ENCODE results near the gene CBX6. TPM values are rescaled to one million over a fixed set of nuclear protein-coding genes. Genes with fewer than 3 reads are reported as not detected.
A peak's percentile ranks its signal among the peaks of the same experiment; 100 is the strongest.
"Not testable (repeated sequence)": the region's sequence is repeated elsewhere in the genome, so short reads cannot be mapped to it uniquely, and the experiment has no call there.

CBX6 gene
- polyA plus RNA-seq, 3 donors from 2014 or later, result 5.2 to 16.1 (median 6.3) TPM

GRCh38 chr22:38861170-38861876 lies 10.7 kb downstream of the CBX6 start:
- no peaks in the 10 kb centered on the region for H3K9me3 Mint-ChIP-seq
- no peak for DNase-seq
- peak overlapping the region in 1 of 6 donors; percentile 55 for H3K27ac Mint-ChIP-seq
- no peaks in the 10 kb centered on the region for H3K36me3 Mint-ChIP-seq
- H3K4me3 Mint-ChIP-seq, result no peak overlapping the region
- H3K27me3 Mint-ChIP-seq (ENCODE audit: low read depth in 3 of 3), result peaks cover 0 to 5% (median 3%) of the 10 kb centered on the region in 3 donors
- peaks cover 3 to 5% of the 10 kb centered on the region in 2 donors for H3K4me1 Mint-ChIP-seq

- Mint-ChIP-seq H3K27ac (peak overlapping the region in 1 of 6 donors; percentile 48), H3K27me3 (ENCODE audit: low read depth in 3 of 3) (peaks cover 2 to 5% (median 4%) of the 10 kb centered on the region in 3 donors), H3K4me1 (peaks cover 3 to 5% of the 10 kb centered on the region in 2 donors), H3K36me3 (no peaks in the 10 kb centered on the region), H3K9me3 (no peaks in the 10 kb centered on the region), H3K4me3 (no peak overlapping the region)
- no peak for DNase-seq
Measured at GRCh38 chr22:38860283-38861169, 11.5 kb downstream of the CBX6 start.

GRCh38 chr22:38859581-38860282 lies 12.3 kb downstream of the CBX6 start:
- no peak overlapping the region for H3K4me3 Mint-ChIP-seq
- H3K27ac Mint-ChIP-seq, result peak overlapping the region in 1 of 6 donors; percentile 48
- H3K9me3 Mint-ChIP-seq, result no peaks in the 10 kb centered on the region
- H3K4me1 Mint-ChIP-seq, result peaks cover 3 to 5% of the 10 kb centered on the region in 2 donors
- H3K27me3 Mint-ChIP-seq (ENCODE audit: low read depth in 3 of 3), result peaks cover 2 to 5% (median 4%) of the 10 kb centered on the region in 3 donors
- H3K36me3 Mint-ChIP-seq, result no peaks in the 10 kb centered on the region
- no peak for DNase-seq

GRCh38 chr22:38858492-38858891 lies 13.5 kb downstream of the CBX6 start:
- Mint-ChIP-seq H3K36me3 (no peaks in the 10 kb centered on the region), H3K27ac (no peak overlapping the region), H3K27me3 (ENCODE audit: low read depth in 3 of 3) (peaks cover 2 to 5% (median 4%) of the 10 kb centered on the region in 3 donors), H3K4me1 (peaks cover 0 to 1% of the 10 kb centered on the region in 2 donors), H3K4me3 (no peak overlapping the region), H3K9me3 (no peaks in the 10 kb centered on the region)
- DNase-seq, result no peak

GRCh38 chr22:38854476-38854875 lies 17.5 kb downstream of the CBX6 start:
- not testable (repeated sequence) for H3K27ac Mint-ChIP-seq; H3K4me3 Mint-ChIP-seq; H3K4me1 Mint-ChIP-seq; H3K27me3 Mint-ChIP-seq (ENCODE audit: low read depth in 3 of 3); H3K36me3 Mint-ChIP-seq; DNase-seq; H3K9me3 Mint-ChIP-seq

GRCh38 chr22:38853883-38854282 lies 18.1 kb downstream of the CBX6 start:
- not testable (repeated sequence) for H3K27ac Mint-ChIP-seq; H3K36me3 Mint-ChIP-seq; DNase-seq; H3K9me3 Mint-ChIP-seq; H3K4me3 Mint-ChIP-seq; H3K27me3 Mint-ChIP-seq (ENCODE audit: low read depth in 3 of 3); H3K4me1 Mint-ChIP-seq

GRCh38 chr22:38853196-38853651 lies 18.8 kb downstream of the CBX6 start:
- no peak overlapping the region for H3K27ac Mint-ChIP-seq
- H3K27me3 Mint-ChIP-seq (ENCODE audit: low read depth in 3 of 3), result peaks cover 2 to 7% (median 7%) of the 10 kb centered on the region in 3 donors
- H3K9me3 Mint-ChIP-seq, result no peaks in the 10 kb centered on the region
- H3K4me3 Mint-ChIP-seq, result no peak overlapping the region
- no peak for DNase-seq
- no peaks in the 10 kb centered on the region for H3K36me3 Mint-ChIP-seq
- H3K4me1 Mint-ChIP-seq, result no peaks in the 10 kb centered on the region

- Mint-ChIP-seq H3K4me1 (no peaks in the 10 kb centered on the region), H3K9me3 (no peaks in the 10 kb centered on the region), H3K36me3 (no peaks in the 10 kb centered on the region), H3K27ac (no peak overlapping the region), H3K4me3 (no peak overlapping the region), H3K27me3 (ENCODE audit: low read depth in 3 of 3) (peaks cover 2 to 9% (median 7%) of the 10 kb centered on the region in 3 donors)
- DNase-seq, result no peak
Measured at GRCh38 chr22:38852522-38852921, 19.5 kb downstream of the CBX6 start.

- H3K4me1 Mint-ChIP-seq, result no peaks in the 10 kb centered on the region
- H3K36me3 Mint-ChIP-seq, result no peaks in the 10 kb centered on the region
- peaks cover 2 to 7% (median 6%) of the 10 kb centered on the region in 3 donors for H3K27me3 Mint-ChIP-seq (ENCODE audit: low read depth in 3 of 3)
- DNase-seq, result no peak
- H3K4me3 Mint-ChIP-seq, result no peak overlapping the region
- no peaks in the 10 kb centered on the region for H3K9me3 Mint-ChIP-seq
- H3K27ac Mint-ChIP-seq, result no peak overlapping the region
Measured at GRCh38 chr22:38850941-38851849, 20.8 kb downstream of the CBX6 start.

GRCh38 chr22:38850399-38850798 lies 21.6 kb downstream of the CBX6 start:
- peaks cover 0 to 8% (median 7%) of the 10 kb centered on the region in 3 donors for H3K27me3 Mint-ChIP-seq (ENCODE audit: low read depth in 3 of 3)
- no peaks in the 10 kb centered on the region for H3K36me3 Mint-ChIP-seq
- no peaks in the 10 kb centered on the region for H3K4me1 Mint-ChIP-seq
- H3K4me3 Mint-ChIP-seq, result no peak overlapping the region
- no peak overlapping the region for H3K27ac Mint-ChIP-seq
- H3K9me3 Mint-ChIP-seq, result no peaks in the 10 kb centered on the region
- no peak for DNase-seq

- Mint-ChIP-seq H3K9me3 (no peaks in the 10 kb centered on the region), H3K4me3 (no peak overlapping the region), H3K36me3 (no peaks in the 10 kb centered on the region), H3K27ac (no peak overlapping the region), H3K27me3 (ENCODE audit: low read depth in 3 of 3) (peaks cover 0 to 8% (median 8%) of the 10 kb centered on the region in 3 donors), H3K4me1 (no peaks in the 10 kb centered on the region)
- DNase-seq, result no peak
Measured at GRCh38 chr22:38849811-38850210, 22.2 kb downstream of the CBX6 start.

- DNase-seq, result no peak
- peaks cover 11 to 13% of the 10 kb centered on the region in 2 donors for H3K4me1 Mint-ChIP-seq
- no peaks in the 10 kb centered on the region for H3K36me3 Mint-ChIP-seq
- no peaks in the 10 kb centered on the region for H3K9me3 Mint-ChIP-seq
- no peak overlapping the region for H3K4me3 Mint-ChIP-seq
- peaks cover 2 to 13% (median 7%) of the 10 kb centered on the region in 3 donors for H3K27me3 Mint-ChIP-seq (ENCODE audit: low read depth in 3 of 3)
- no peak overlapping the region for H3K27ac Mint-ChIP-seq
Measured at GRCh38 chr22:38846412-38846811, 25.6 kb downstream of the CBX6 start.

Measured in immature natural killer cell (primary cell).